Neuronal stem cell (in vitro differentiated cells): Measurements from ENCODE around the gene CCDC197.

Experiments
- DNase-seq: peaks from one replicate; pipeline ENCODE4 v3.0.0-alpha.2; 2013; ENCODE audit warnings: low spot score
- H2AFZ ChIP-seq: one replicate; pipeline ENCODE4 v1.6.1; 2013; ENCODE audit warnings: mild to moderate bottlenecking, low read length, inconsistent platforms
- H2AK5ac ChIP-seq: 2 replicates; pipeline ENCODE4 v1.6.1; 2013; ENCODE audit warnings: low read depth, mild to moderate bottlenecking, inconsistent platforms, low read length, moderate library complexity, mixed read lengths
- H2BK120ac ChIP-seq: 2 replicates; pipeline ENCODE4 v1.6.1; 2013; ENCODE audit warnings: low read depth, mild to moderate bottlenecking, inconsistent platforms, low read length, moderate library complexity, mixed read lengths
- H2BK12ac ChIP-seq: one replicate; pipeline ENCODE4 v1.6.1; 2013; ENCODE audit warnings: low read length, inconsistent platforms
- H2BK15ac ChIP-seq: 2 replicates; pipeline ENCODE4 v1.6.1; 2013; ENCODE audit warnings: mild to moderate bottlenecking, low read length, inconsistent platforms, mixed read lengths
- H2BK5ac ChIP-seq: one replicate; pipeline ENCODE4 v1.6.1; 2013; ENCODE audit warnings: inconsistent platforms, mild to moderate bottlenecking, low read length, moderate library complexity
- H3K14ac ChIP-seq: one replicate; pipeline ENCODE4 v1.6.1; 2013; ENCODE audit warnings: low read length, inconsistent platforms
- H3K18ac ChIP-seq: 2 replicates; pipeline ENCODE4 v1.6.1; 2013; ENCODE audit warnings: low read length, inconsistent platforms
- H3K23ac ChIP-seq: 2 replicates; pipeline ENCODE4 v1.6.1; 2013; ENCODE audit warnings: low read depth, mild to moderate bottlenecking, mixed read lengths, low read length, inconsistent platforms; ENCODE audit not compliant: poor library complexity
- H3K27ac ChIP-seq: replicated peaks from 3 replicates; pipeline ENCODE4 v1.5.1; 2013; ENCODE audit warnings: low read length, inconsistent platforms
- H3K27me3 ChIP-seq, 3 experiments: 2 replicates each; pipeline ENCODE4 v1.6.1; 2013; ENCODE audit warnings: low read length in 3 of 3, mild to moderate bottlenecking in 2 of 3, inconsistent platforms in 1 of 3, low read depth in 1 of 3, mixed read lengths in 1 of 3, moderate library complexity in 1 of 3; ENCODE audit not compliant: control insufficient read depth in 3 of 3, insufficient read depth in 3 of 3
- H3K36me3 ChIP-seq, 2 donors: replicated peaks in 1 of 2; 2 replicates each; pipeline ENCODE4 v1.6.1; 2013; ENCODE audit warnings: low read length in 2 of 2; ENCODE audit not compliant: control insufficient read depth in 2 of 2, insufficient read depth in 2 of 2
- H3K4ac ChIP-seq: 2 replicates; pipeline ENCODE4 v1.6.1; 2013; ENCODE audit warnings: inconsistent platforms, mild to moderate bottlenecking, low read length, moderate library complexity
- H3K4me1 ChIP-seq, 2 donors: 1 replicate in 1 of 2; 2 replicates in 1 of 2; pipeline ENCODE4 v1.6.1; 2013; ENCODE audit warnings: low read length in 2 of 2, low read depth in 1 of 2; ENCODE audit not compliant: control insufficient read depth in 2 of 2, insufficient read depth in 1 of 2
- H3K4me2 ChIP-seq: one replicate; pipeline ENCODE4 v1.6.1; 2013; ENCODE audit warnings: mild to moderate bottlenecking, low read length, inconsistent platforms; ENCODE audit not compliant: insufficient read depth, poor library complexity, severe bottlenecking
- H3K4me3 ChIP-seq, 2 donors: 2 replicates each; pipeline ENCODE4 v1.5.1; 2013; ENCODE audit warnings: low read length in 2 of 2, mild to moderate bottlenecking in 2 of 2, inconsistent platforms in 1 of 2, moderate library complexity in 1 of 2
- H3K79me1 ChIP-seq: one replicate; pipeline ENCODE4 v1.6.1; 2013; ENCODE audit warnings: low read depth, mild to moderate bottlenecking, inconsistent platforms, low read length, moderate library complexity
- H3K9ac ChIP-seq: one replicate; pipeline ENCODE4 v1.6.1; 2013; ENCODE audit warnings: mild to moderate bottlenecking, low read depth, low read length, inconsistent platforms; ENCODE audit not compliant: poor library complexity
- H3K9me3 ChIP-seq, 2 donors: replicated peaks in 1 of 2; 2 replicates each; pipeline versions ENCODE3 to v1.6.1; 2013; ENCODE audit warnings: low read length in 2 of 2, mild to moderate bottlenecking in 2 of 2, inconsistent platforms in 1 of 2, low read depth in 1 of 2, mixed read lengths in 1 of 2, moderate library complexity in 1 of 2; ENCODE audit not compliant: control insufficient read depth in 2 of 2, insufficient read depth in 1 of 2
- H4K8ac ChIP-seq: one replicate; pipeline ENCODE4 v1.6.1; 2013; ENCODE audit warnings: low read depth, mild to moderate bottlenecking, inconsistent platforms, low read length, moderate library complexity
- H4K91ac ChIP-seq: one replicate; pipeline ENCODE4 v1.6.1; 2013; ENCODE audit warnings: low read length, low read depth, mild to moderate bottlenecking, inconsistent platforms; ENCODE audit not compliant: poor library complexity
- WGBS, 2 donors: extraction: QIAGEN DNeasy Blood & Tissue Kit; methylation state at CpG; one replicate each; pipeline ENCODE4 v1.1.7; 2013; ENCODE audit warnings: missing lambda C conversion rate in 2 of 2, mixed read lengths in 1 of 2; ENCODE audit not compliant: insufficient read length in 2 of 2, insufficient replicate concordance in 1 of 2; ENCODE audit errors: extremely low coverage in 2 of 2; 5-methylcytosine and 5-hydroxymethylcytosine counted together

The CCDC197 gene

GRCh38 chr14:93987376-93987775, 9.7 kb upstream of the CCDC197 start:
- Histone ChIP-seq H3K27me3 (peaks cover 0 to 24% (median 0%) of the 10 kb centered on the region in 3 experiments), H3K4me2 (no peak overlapping the region), H3K36me3 (no peaks in the 10 kb centered on the region), H3K14ac (peak overlapping the region; percentile 83), H2BK15ac (peak overlapping the region; percentile 30), H2BK5ac (no peak overlapping the region), H3K79me1 (no peaks in the 10 kb centered on the region), H3K4ac (peak overlapping the region; percentile 10), H3K23ac (no peak overlapping the region), H3K9me3 (no peaks in the 10 kb centered on the region), H4K91ac (no peak overlapping the region), H3K9ac (no peak overlapping the region), H2AK5ac (peak overlapping the region; percentile 93), H4K8ac (no peak overlapping the region), H2BK12ac (no peak overlapping the region), H2AFZ (no peak overlapping the region), H2BK120ac (no peak overlapping the region), H3K4me1 (peaks cover 0 to 13% of the 10 kb centered on the region in 2 donors), H3K18ac (peak overlapping the region; percentile 49), H3K27ac (no peak overlapping the region), H3K4me3 (no peak overlapping the region)
- DNase-seq: no peak
- WGBS, 2 donors: no CpG with 5 or more reads among the region's 12 CpGs

- H3K27ac ChIP-seq: no peak overlapping the region
- peak overlapping the region; percentile 93 for H2AK5ac ChIP-seq
- no CpG with 5 or more reads among the region's 3 CpGs for WGBS, 2 donors
- H3K4me2 ChIP-seq: no peak overlapping the region
- H3K36me3 ChIP-seq: no peaks in the 10 kb centered on the region
- no peak overlapping the region for H4K8ac ChIP-seq
- peaks cover 0 to 11% of the 10 kb centered on the region in 2 donors for H3K4me1 ChIP-seq
- H4K91ac ChIP-seq: no peak overlapping the region
- no peak overlapping the region for H2BK5ac ChIP-seq
- no peak overlapping the region for H3K4ac ChIP-seq
- H2BK12ac ChIP-seq: no peak overlapping the region
- no peak for DNase-seq
- H3K9me3 ChIP-seq: no peaks in the 10 kb centered on the region
- H3K27me3 ChIP-seq: peaks cover 0 to 28% (median 0%) of the 10 kb centered on the region in 3 experiments
- H2BK120ac ChIP-seq: no peak overlapping the region
- peak overlapping the region; percentile 30 for H2BK15ac ChIP-seq
- no peak overlapping the region for H2AFZ ChIP-seq
- H3K14ac ChIP-seq: no peak overlapping the region
- no peak overlapping the region for H3K4me3 ChIP-seq
- H3K79me1 ChIP-seq: no peaks in the 10 kb centered on the region
- no peak overlapping the region for H3K18ac ChIP-seq
- H3K23ac ChIP-seq: no peak overlapping the region
- H3K9ac ChIP-seq: no peak overlapping the region
Measured at GRCh38 chr14:93987815-93988476, 9.2 kb upstream of the CCDC197 start.

- no peak overlapping the region for H2BK12ac ChIP-seq
- H3K14ac ChIP-seq: no peak overlapping the region
- no peaks in the 10 kb centered on the region for H3K9me3 ChIP-seq
- no peak overlapping the region for H3K4me3 ChIP-seq
- no peak overlapping the region for H2BK5ac ChIP-seq
- no peaks in the 10 kb centered on the region for H3K36me3 ChIP-seq
- H2BK120ac ChIP-seq: no peak overlapping the region
- H2AK5ac ChIP-seq: no peak overlapping the region
- no peak for DNase-seq
- H3K4ac ChIP-seq: no peak overlapping the region
- H4K91ac ChIP-seq: no peak overlapping the region
- peaks cover 0 to 43% (median 0%) of the 10 kb centered on the region in 3 experiments for H3K27me3 ChIP-seq
- peaks cover 0 to 9% of the 10 kb centered on the region in 2 donors for H3K4me1 ChIP-seq
- H3K27ac ChIP-seq: no peak overlapping the region
- H3K18ac ChIP-seq: no peak overlapping the region
- H3K23ac ChIP-seq: no peak overlapping the region
- no CpG with 5 or more reads among the region's 4 CpGs for WGBS, 2 donors
- no peak overlapping the region for H4K8ac ChIP-seq
- H2AFZ ChIP-seq: no peak overlapping the region
- H2BK15ac ChIP-seq: no peak overlapping the region
- no peak overlapping the region for H3K9ac ChIP-seq
- H3K4me2 ChIP-seq: no peak overlapping the region
- no peaks in the 10 kb centered on the region for H3K79me1 ChIP-seq
Measured at GRCh38 chr14:93989939-93990338, 7.2 kb upstream of the CCDC197 start.

- Histone ChIP-seq H3K4ac (no peak overlapping the region), H2BK120ac (no peak overlapping the region), H3K36me3 (no peaks in the 10 kb centered on the region), H3K79me1 (no peaks in the 10 kb centered on the region), H2BK15ac (no peak overlapping the region), H3K4me2 (no peak overlapping the region), H3K27me3 (peaks cover 0 to 55% (median 0%) of the 10 kb centered on the region in 3 experiments), H3K23ac (no peak overlapping the region), H3K4me1 (peaks cover 0 to 8% of the 10 kb centered on the region in 2 donors), H3K4me3 (no peak overlapping the region), H2BK12ac (no peak overlapping the region), H4K8ac (no peak overlapping the region), H3K18ac (no peak overlapping the region), H2AFZ (no peak overlapping the region), H3K27ac (no peak overlapping the region), H3K9me3 (no peaks in the 10 kb centered on the region), H4K91ac (no peak overlapping the region), H3K14ac (no peak overlapping the region), H2BK5ac (no peak overlapping the region), H3K9ac (no peak overlapping the region), H2AK5ac (no peak overlapping the region)
- no peak for DNase-seq
- no CpG with 5 or more reads among the region's 10 CpGs for WGBS, 2 donors
Measured at GRCh38 chr14:93991212-93991611, 5.9 kb upstream of the CCDC197 start.
